Suprapubic skin (tissue), 4 donors: Measurements from ENCODE around the gene LIPC.

Source experiments
- EP300 ChIP-seq: sonication (generic); formaldehyde crosslinking; IDR thresholded peaks from one replicate; pipeline ENCODE4 v1.6.1; 2017; ENCODE audit warnings: antibody characterized with exemption
- POLR2A ChIP-seq, 2 donors: fragments of 450-650 bp; IDR thresholded peaks; one replicate each; pipeline ENCODE4 v1.6.1; 2017; ENCODE audit warnings: antibody characterized with exemption in 2 of 2, mild to moderate bottlenecking in 2 of 2, moderate library complexity in 2 of 2
- POLR2AphosphoS5 ChIP-seq, 3 donors: sonication (generic); formaldehyde crosslinking; IDR thresholded peaks; one replicate each; pipeline ENCODE4 v1.6.1; 2017; ENCODE audit warnings: antibody characterized with exemption in 3 of 3
- TF ChIP-seq, protein P1 (sequence below), 2 donors: fragments of 200-600 bp in 1 of 2; fragments of 450-650 bp in 1 of 2; sonication (generic) in 1 of 2; IDR thresholded peaks; one replicate each; pipeline ENCODE4 v1.5.1; 2016 to 2019; ENCODE audit warnings: antibody characterized with exemption in 2 of 2, mild to moderate bottlenecking in 1 of 2, moderate library complexity in 1 of 2

DNA sequence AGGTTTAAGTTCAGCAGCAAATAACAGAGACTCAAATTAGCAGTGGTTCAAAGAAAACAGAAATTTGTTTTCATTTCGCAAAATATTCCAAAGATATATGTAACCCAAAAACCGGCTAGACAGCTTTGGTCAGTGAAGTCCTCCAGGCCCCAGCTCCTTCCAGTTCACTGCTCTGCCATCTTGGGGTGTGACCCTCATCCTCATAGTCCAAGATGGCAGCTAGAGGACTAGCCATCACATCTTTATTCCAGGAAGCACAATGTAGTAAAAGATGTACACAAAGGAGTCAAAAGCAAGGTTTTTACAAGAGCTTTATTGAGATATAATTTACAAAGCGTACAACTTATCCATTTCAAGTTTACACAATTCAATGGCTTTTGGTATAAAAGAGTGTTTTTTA lies 107.1 kb downstream of the LIPC start:
- TF ChIP-seq POLR2A (IDR thresholded peaks at IDR 0.05): no peak
- TF ChIP-seq, protein P1, sequence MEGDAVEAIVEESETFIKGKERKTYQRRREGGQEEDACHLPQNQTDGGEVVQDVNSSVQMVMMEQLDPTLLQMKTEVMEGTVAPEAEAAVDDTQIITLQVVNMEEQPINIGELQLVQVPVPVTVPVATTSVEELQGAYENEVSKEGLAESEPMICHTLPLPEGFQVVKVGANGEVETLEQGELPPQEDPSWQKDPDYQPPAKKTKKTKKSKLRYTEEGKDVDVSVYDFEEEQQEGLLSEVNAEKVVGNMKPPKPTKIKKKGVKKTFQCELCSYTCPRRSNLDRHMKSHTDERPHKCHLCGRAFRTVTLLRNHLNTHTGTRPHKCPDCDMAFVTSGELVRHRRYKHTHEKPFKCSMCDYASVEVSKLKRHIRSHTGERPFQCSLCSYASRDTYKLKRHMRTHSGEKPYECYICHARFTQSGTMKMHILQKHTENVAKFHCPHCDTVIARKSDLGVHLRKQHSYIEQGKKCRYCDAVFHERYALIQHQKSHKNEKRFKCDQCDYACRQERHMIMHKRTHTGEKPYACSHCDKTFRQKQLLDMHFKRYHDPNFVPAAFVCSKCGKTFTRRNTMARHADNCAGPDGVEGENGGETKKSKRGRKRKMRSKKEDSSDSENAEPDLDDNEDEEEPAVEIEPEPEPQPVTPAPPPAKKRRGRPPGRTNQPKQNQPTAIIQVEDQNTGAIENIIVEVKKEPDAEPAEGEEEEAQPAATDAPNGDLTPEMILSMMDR (IDR thresholded peaks at IDR 0.05): no peak
- TF ChIP-seq EP300: no peak
- TF ChIP-seq POLR2AphosphoS5 (IDR thresholded peaks at IDR 0.05): no peak
